SK-N-MC (cell line): ENCODE data around the gene GRIK3.

Source experiments
- EZH2 ChIP-seq: fragments of 200-600 bp; sonication (generic); IDR thresholded peaks from one replicate; pipeline ENCODE4 v1.6.1; 2017; ENCODE audit warnings: antibody characterized with exemption
- POLR2AphosphoS5 ChIP-seq: IDR thresholded peaks from 2 replicates; pipeline ENCODE4 v1.6.1; 2012; ENCODE audit warnings: mild to moderate bottlenecking, low read depth, low read length, borderline replicate concordance

DNA sequence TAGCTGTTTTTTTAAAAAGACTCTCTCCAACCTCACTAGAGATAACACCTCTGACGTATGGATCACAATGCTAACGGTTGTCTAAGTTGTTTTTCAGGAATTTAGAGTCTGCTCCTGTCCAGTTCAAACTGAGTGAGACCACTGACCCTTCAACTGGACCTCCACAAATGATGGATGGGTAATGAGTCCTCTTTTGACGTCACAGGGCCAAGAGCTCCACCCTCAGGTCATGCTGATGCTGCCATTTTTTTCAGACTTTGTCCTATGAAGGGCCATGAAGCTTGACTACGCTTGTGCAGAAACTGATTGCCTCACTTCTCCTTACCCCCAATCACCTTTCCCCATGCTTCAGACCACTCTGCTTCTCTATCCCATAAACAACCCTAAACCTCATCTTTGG, 16.6 kb downstream of the GRIK3 start:
- no peak for TF ChIP-seq EZH2
- TF ChIP-seq POLR2AphosphoS5, result no peak
